KOPT-K1 (cell line): ENCODE measurements around the gene NPFF.

ENCODE experiments used
- H3K27ac ChIP-seq: fragments of 200-600 bp; sonication (generic); 2 replicates; pipeline ENCODE4 v1.5.1; 2016; ENCODE audit warnings: antibody characterized with exemption, mild to moderate bottlenecking, low read depth, low read length; ENCODE audit not compliant: poor library complexity, severe bottlenecking
- H3K36me3 ChIP-seq: fragments of 200-600 bp; sonication (generic); 2 replicates; pipeline ENCODE4 v1.5.1; 2017; ENCODE audit warnings: antibody characterized with exemption, mild to moderate bottlenecking, low read length, moderate library complexity; ENCODE audit not compliant: insufficient read depth
- H3K9me3 ChIP-seq: fragments of 200-600 bp; sonication (generic); 2 replicates; pipeline ENCODE4 v1.5.1; 2017; ENCODE audit warnings: antibody characterized with exemption, low read length, mild to moderate bottlenecking; ENCODE audit not compliant: insufficient read depth, poor library complexity, severe bottlenecking

Gene NPFF

DNA sequence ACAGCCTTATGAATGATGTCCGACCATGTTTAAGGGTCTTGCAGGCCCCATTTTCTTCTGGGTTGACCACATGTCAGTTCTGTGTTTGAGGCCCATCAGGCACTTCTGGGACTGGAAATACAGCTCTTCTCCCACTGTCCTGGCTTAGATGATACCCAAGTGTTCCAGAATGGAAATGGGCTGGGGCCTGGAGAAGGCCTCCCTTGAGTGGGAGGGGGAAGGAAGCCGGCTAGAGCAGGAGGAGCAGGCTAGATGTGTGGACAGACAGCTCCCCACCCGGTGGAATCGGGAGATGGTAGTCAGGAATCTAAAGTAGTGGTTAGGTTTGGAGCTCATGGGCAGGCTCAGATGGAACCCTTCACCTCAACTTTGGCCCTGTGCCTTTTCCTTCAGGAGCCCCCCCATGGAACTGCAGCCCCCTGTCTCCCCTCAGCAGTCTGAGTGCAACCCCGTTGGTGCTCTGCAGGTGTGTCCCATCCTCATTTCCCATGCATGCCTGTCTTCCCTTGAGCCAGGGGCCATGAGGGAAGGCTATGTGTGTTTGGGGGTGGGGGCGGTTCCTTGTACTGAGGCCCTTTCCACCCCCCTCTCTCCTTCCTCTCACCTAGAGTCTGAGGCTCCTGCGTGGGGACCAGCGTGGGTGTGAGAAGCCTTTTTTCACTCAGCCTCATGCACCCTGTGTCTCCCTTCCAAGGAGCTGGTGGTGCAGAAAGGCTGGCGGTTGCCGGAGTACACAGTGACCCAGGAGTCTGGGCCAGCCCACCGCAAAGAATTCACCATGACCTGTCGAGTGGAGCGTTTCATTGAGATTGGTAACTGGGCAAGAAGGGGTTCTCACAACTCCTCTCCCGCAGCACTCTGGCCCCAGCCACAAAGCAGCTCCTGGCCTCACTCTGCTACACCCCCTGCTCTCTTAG lies 3.0 kb downstream of the NPFF start:
- H3K36me3 ChIP-seq = peaks cover 43% of the 10 kb centered on the region
- H3K9me3 ChIP-seq = no peaks in the 10 kb centered on the region
- no peak overlapping the region for H3K27ac ChIP-seq

GRCh38 chr12:53502983-53503728 lies 4.1 kb downstream of the NPFF start:
- peaks cover 43% of the 10 kb centered on the region for H3K36me3 ChIP-seq
- H3K27ac ChIP-seq = no peak overlapping the region
- H3K9me3 ChIP-seq = no peaks in the 10 kb centered on the region

- Histone ChIP-seq H3K36me3 (peaks cover 38% of the 10 kb centered on the region), H3K27ac (peak overlapping the region; percentile 92), H3K9me3 (no peaks in the 10 kb centered on the region)
Observed at GRCh38 chr12:53502331-53502730, 5.0 kb downstream of the NPFF start.

DNA sequence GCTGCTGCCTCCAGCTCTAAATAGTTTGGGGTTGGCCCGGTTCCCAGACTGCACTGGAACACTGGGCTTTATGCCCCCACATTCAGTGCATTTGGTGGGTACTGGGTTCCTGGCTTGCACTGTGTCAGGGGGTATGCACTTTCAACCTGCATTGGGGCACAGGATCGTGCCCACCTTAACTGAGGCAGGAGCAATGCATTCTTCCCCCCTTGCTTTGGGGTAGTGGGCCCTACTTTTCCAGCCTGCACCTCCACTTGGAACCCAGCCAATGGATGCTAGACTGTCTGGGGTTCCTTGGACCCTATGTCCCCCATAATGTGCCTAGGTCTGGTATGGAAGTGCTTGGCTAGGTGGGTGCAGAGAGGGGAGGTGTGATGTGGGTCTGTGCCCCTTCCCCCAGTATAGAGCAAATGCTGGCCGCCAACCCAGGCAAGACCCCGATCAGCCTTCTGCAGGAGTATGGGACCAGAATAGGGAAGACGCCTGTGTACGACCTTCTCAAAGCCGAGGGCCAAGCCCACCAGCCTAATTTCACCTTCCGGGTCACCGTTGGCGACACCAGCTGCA lies 5.6 kb downstream of the NPFF start:
- Histone ChIP-seq H3K36me3 (peaks cover 32% of the 10 kb centered on the region), H3K27ac (peak overlapping the region; percentile 92), H3K9me3 (no peaks in the 10 kb centered on the region)

DNA sequence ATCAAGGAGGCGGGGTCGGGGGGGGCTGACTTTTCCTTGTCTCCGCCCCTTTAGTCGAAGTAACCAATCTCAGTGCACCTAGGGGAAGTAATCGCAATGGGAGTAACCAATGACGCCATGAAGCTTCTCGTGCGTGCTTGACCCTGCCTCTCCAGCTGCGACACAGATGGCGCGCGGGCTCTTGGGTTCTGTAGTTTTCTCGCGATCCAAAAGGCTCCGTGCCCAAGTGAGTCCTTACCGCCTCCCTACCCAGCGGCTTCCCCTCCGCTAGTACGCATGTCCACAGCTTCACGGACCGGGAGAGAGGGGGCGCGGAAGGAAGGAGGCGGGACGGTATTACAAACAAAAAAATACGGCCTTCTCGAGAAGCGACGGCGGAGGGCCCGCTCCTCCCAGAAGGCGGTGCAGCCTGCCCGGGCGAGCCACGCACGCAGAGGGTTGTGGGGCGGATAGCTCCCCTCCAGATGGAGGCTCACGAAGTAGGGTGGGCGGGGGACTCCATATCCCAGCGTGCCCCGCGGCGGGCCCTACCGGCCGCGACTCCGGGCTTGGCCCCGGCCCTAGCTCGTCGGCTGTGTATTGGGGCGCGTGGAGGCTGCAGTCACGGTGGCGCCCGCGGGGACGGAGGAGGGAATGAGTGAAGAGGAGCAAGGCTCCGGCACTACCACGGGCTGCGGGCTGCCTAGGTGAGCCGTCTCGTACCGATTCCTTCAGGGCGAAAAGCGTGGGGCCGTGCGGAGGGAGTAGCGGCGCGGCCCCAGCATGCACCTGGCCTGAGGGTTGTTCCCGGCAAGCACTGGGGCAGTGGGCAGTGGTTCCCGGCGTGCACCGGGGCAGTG lies 6.3 kb downstream of the NPFF start, which contains the start of gene TARBP2:
Gene TARBP2 (plus strand): TSS at position 508 of the 839 bp plus-strand sequence. CDS start 126 bp downstream, at position 634.
- H3K36me3 ChIP-seq = peaks cover 25% of the 10 kb centered on the region
- peak within 1 kb of the TSS; percentile 92 for H3K27ac ChIP-seq
- H3K9me3 ChIP-seq = no peaks in the 10 kb centered on the region

- Histone ChIP-seq H3K9me3 (no peaks in the 10 kb centered on the region), H3K27ac (peak overlapping the region; percentile 92), H3K36me3 (peaks cover 17% of the 10 kb centered on the region)
Observed at GRCh38 chr12:53500142-53500775, 7.0 kb downstream of the NPFF start.

DNA sequence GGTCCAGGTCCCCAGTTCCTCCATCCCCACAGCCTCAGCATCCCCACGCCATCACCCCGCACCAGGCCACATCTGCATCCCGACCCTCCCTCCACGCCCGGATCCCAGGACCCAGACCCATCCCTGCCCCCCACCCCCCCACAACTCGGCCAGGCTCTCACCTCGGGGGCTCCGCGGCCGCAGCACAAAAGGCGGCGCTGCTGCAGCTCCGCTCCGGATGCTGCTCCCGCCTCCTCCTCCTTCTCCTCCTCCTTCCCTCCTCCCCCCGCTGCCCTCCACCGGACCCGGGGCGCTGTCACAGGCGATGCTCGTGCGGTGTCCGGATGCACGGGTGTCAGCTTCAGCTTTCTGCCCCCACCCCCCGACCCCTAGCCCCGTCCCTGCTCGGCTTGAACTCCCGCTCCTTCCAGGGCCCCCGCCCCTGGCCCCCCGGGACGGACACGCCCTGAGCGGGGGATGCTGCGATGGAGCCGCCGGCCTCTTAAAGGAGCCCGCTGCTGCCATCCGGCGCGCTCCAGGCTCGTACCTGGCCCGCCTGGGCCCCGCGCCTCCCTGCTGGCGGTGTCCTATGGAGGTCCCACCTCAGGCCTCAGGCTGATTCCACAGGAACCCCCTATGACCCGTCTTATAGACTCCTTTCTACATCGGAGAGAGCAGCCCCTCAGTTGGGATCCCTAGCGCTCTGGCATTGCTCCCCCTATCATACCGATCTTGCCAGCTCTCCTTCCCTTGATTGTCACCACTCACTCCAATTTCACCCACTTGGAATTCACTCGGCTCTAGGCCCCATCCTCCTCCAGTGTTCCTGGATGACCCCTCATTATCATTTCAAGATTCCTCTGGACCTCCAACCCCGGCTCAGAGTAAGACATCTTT lies 7.8 kb downstream of the NPFF start, which contains the start of gene MAP3K12:
Gene MAP3K12 (minus strand): TSS at position 193 of the 876 bp plus-strand sequence. CDS start 12,067 bp downstream, outside the sequence.
- H3K36me3 ChIP-seq = peaks cover 10% of the 10 kb centered on the region
- peak within 1 kb of the TSS; percentile 92 for H3K27ac ChIP-seq
- H3K9me3 ChIP-seq = no peaks in the 10 kb centered on the region

DNA sequence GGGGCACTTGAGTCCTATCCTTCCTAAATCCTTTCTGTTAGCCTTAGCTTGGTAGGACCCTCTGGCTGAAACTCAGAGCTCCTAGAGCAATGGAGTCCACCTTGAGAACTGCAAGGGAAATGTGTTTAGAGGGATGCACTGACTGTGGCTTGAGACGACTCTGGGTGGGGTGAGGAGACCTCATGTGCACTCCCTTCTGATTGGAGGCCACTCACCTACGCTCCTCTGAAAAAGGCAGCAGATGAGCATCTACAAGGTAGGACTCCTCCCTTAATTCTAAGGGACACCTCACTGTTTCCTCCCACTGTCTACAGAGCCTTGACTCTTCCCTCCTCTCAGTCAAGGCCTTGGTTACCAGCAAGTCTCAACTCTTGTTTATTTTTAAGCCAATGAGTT lies 9.1 kb downstream of the NPFF start:
- no peaks in the 10 kb centered on the region for H3K9me3 ChIP-seq
- no peaks in the 10 kb centered on the region for H3K36me3 ChIP-seq
- peak overlapping the region; percentile 92 for H3K27ac ChIP-seq

DNA sequence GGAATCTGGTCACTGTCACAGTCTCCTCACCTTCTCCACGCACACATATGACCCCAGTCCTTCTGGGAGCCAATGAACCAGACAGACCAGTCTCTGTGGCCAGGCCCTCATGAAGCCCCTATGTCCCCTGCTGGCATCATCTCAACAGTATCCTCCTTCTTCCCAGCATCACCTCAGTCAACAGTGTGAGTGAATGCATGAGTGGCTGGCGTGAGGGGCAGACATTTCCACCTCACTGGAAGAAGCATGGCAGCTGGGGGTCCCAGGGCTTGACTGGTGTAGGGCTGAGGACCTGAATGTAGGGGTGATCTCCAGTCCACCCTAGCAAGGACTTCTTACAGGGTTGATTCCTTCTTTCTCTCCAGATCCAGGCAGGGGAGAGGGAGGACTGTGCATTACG lies 9.8 kb downstream of the NPFF start:
- H3K36me3 ChIP-seq = no peaks in the 10 kb centered on the region
- H3K9me3 ChIP-seq = no peaks in the 10 kb centered on the region
- H3K27ac ChIP-seq = no peak overlapping the region

- Histone ChIP-seq H3K36me3 (no peaks in the 10 kb centered on the region), H3K9me3 (no peaks in the 10 kb centered on the region), H3K27ac (no peak overlapping the region)
Observed at GRCh38 chr12:53496752-53497032, 10.6 kb downstream of the NPFF start.

DNA sequence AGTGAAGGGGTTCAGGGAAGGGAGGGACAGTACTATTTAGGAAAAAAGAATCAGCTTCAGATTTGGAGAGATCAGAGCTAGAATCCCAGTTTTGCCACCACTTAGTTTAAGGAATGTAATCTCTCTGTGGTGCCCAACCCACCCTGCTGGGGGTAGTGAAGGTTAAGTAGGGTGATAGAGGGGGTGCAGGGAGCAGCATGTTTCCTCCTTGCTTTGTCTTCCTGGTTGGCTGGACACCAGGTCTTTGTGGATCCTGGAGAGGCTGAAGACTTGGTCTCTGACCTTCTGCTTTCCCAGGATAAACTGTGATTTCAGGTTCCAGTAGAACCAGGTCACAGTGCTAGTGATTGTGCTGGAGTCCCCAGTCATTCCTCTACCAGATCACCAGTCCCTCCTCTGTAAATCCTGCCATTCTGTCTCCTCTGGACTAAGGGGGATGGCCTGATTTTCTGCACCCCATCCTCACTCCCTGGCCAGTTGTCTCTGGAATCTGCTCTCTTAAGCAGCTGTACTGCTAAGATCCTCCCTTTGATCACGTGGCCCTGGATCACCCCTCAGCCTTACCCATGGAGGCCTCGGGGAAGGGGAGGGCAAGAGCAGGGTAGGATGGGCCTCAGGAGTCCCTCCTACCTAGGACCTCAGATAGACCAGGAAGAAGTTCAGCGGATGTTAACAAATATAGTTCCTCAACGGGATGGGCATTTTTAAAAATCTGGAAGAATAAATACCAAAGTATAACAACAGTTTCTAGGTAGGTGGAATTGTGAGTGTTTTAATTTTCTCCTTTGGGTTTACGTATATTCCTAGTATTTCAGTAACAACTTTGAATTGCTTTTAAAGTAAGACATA lies 11.2 kb downstream of the NPFF start:
- no peak overlapping the region for H3K27ac ChIP-seq
- no peaks in the 10 kb centered on the region for H3K36me3 ChIP-seq
- H3K9me3 ChIP-seq = no peaks in the 10 kb centered on the region

DNA sequence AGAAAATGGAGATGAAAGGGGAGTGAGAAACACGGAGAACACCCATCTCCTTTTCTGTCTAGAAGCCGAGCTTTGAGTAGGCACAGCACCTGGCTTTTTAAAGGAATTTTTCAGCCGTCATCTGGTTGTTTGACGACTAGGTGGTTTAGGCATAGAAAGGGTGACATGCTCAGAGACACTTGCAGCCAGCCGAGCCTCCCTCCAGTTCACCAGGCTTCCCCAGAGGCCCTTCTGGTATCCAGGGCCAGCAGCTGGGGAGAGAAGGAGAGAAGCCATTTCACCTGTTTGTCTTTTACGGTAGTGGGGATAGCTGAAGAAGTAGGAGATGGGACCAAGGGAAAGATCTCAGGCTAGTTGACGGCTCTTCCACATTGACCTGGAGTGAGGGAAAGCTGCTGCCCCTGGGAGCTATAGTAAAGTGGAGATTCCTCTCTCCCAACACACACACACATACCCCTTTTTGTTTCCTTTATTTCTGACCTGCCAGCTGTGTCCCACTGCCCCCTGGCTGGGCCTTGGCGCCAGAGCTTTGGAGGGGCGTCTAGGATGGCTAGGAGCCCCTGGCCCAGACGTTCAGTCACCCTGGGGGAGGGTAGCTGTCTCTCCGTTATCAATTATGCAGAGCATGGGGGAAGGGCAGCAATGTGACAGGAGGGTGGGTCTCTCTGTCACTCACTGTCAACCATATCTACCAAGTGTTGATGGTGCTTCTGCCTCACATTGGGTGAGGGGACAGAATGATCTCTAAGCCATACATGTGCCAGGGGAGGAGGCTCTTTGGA lies 13.5 kb downstream of the NPFF start:
- Histone ChIP-seq H3K9me3 (no peaks in the 10 kb centered on the region), H3K36me3 (no peaks in the 10 kb centered on the region), H3K27ac (peak overlapping the region; percentile 31)
